GM18867 (cell line): ENCODE results near the gene PARVB.

Source experiments
- ATAC-seq: cut with Tn5 transposase; IDR thresholded peaks from one replicate; pipeline ENCODE4 v1.9.1; 2021; ENCODE audit warnings: mild to moderate bottlenecking, moderate library complexity; ENCODE audit not compliant: unreplicated experiment

PARVB gene, protein sequence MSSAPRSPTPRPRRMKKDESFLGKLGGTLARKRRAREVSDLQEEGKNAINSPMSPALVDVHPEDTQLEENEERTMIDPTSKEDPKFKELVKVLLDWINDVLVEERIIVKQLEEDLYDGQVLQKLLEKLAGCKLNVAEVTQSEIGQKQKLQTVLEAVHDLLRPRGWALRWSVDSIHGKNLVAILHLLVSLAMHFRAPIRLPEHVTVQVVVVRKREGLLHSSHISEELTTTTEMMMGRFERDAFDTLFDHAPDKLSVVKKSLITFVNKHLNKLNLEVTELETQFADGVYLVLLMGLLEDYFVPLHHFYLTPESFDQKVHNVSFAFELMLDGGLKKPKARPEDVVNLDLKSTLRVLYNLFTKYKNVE

GRCh38 chr22:44024288-44024921 is at the start of gene PARVB:
PARVB (plus strand) TSS chr22:44024302; CDS start chr22:44024340, 38 bp downstream.
- ATAC-seq: no peak

GRCh38 chr22:43975041-43975440 is 49.1 kb upstream of the PARVB start:
- no peak for ATAC-seq

- ATAC-seq: no peak
Observed at GRCh38 chr22:43976861-43977795, 47.0 kb upstream of the PARVB start.

DNA sequence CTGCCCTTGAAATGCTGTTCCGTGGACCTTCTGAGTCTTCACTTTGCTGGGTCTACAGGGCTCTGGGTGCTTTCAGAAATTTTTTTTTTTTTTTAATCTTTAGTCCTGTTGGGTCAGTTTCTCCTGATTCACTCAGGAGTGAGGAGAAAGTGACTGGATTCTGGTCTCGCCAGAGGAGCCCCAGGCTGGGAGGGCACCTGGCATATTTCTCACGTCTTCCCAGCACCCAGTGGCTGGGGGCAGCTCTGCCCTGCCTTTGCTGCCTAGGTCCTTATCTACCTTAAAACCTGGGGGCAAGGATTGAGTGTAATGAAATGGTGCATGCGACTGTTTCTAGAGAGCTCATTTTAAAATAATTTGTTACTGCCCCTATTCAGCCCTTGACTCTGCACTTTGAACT is 45.5 kb upstream of the PARVB start:
- ATAC-seq: no peak

DNA sequence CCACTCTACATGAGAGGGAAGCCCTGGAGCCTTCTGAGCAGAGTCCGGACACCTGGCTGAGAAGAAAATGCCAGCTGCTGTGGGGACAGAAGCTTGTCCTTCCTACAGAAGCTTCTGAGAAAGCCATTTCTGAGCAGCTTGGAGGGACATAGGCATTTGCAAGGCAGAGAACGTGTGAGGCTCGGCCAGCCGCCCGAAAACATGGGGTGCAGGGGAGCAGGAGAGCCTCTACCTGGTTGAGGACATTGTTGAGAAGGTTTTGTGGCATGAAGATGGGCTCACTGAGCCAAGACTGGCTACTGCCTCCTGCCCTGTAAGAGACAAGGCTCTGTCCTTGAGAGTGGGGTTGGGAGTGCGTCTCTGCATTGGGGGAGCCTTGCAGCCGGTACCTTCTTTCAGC is 43.5 kb upstream of the PARVB start:
- no peak for ATAC-seq

- ATAC-seq: no peak
Observed at GRCh38 chr22:43980996-43981395, 43.1 kb upstream of the PARVB start.

DNA sequence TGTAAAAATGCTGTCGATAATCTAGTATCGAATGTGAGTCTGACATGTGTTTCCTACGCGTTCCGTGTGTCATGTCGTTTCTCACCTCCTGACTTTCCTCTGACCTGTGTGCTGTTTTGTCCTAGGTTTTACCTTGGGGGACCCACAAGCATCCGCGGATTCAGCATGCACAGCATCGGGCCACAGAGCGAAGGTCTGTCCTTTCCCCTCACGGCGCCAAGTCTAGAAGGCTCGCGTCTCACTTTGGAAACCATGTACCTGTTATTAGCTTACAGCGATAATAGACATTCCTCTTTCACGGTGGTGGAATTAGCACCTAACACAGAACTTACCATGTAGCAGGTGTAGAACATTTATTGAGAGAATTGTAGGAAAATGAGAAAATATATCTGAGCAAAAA is 40.3 kb upstream of the PARVB start:
- no peak for ATAC-seq

DNA sequence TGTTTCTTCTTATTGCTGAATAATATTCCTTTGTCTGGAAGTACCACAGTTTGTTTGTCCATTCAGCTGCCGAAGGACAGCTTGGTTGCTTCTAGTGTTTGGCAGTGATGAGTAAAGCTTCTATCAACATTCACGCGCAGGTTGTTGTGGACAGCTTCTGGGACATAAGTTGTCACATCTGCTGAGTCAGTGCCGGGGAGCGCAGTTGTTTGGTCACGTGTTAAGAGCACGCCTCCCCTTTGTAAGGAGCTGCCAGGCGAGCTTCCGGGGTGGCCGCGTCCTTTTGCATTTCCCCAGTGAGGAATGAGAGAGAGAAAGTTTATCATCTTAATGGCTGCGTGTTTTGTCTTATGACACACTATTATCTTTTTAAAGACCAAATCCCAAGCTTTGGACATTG is 38.6 kb upstream of the PARVB start:
- no peak for ATAC-seq

DNA sequence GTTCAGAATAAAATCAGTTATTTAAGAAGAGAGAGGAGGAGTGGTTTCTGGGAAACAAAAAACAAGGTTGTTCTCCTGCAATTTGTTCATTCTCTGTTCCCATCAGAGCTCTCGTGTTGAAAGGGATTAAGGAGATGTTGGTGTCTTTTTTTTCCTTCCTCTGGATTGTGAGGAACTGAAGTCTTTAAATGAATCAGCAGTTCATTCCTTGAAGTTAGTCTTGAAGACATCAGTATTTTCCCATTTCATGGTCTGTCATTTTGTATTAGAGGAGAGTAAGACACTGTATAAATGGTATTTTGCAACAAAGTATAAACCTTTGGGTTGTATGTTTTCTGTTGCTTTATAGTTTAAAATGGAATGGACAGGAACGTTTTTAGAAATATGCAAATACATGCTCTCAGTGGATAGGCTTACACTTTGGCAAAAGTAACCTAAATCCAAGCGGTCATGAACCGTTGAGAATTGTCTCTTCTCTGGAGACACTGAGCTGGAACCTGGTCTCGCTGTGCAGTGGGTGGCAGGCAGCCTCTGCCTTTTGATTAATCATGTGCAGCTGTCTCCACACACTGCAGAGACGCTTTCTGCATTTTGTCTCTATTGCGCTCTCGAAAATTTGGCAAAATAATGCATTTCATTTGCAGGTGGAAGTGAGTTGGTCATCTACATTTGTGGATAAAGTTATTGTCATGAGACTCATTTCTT is 35.8 kb upstream of the PARVB start:
- no peak for ATAC-seq

- ATAC-seq: no peak
Observed at GRCh38 chr22:43988960-43989359, 35.1 kb upstream of the PARVB start.

DNA sequence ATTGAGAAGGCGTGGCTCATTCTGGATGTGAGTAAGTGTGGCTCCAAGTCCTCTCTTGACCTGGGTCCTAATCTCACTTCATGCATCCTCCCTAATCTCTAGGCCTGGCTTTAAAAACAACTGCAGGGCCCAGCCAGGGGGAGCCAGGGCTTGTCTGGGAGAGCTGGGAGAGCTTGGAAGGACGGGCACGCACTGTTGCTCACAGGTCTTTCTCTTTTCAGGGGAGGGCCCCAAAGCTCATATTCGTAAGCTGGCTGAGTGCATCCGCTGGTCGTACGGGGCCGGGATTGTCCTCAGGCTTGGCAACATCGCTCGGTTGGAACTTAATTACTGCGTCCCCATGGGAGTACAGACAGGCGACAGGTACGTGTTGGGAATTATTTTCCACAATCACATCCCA is 34.1 kb upstream of the PARVB start:
- ATAC-seq: no peak

DNA sequence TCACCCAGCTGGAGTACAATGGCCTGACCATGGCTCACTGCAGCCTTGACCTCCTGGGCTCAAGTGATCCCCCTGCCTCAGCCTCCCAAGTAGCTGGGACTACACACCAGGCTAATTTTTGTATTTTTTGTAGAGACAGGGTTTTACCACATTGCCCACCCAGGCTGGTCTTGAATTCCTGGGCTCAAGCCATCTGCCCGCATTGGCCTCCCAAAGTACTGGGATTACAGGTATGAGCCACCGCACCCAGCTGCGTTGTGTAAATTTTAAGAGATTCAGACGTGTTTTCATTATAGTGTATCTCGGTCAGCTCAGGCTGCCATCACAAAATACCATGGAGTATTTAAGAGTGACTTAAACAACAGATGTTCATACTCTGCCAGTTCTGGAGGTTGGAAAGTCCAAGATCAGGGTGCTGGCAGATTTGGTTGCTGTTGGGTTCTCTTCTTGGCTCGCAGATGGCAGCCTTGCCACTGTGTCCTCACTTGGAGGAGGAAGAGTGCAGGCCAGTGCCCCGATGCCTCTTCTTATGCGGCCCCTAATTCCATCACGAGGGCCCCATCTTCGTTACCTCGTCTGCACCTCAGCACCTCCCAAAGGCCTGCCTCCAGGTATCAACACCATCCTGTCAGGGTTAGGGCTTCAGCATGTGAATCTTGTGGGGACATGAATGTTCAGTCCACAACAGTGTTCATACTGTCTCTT is 32.6 kb upstream of the PARVB start:
- no peak for ATAC-seq

DNA sequence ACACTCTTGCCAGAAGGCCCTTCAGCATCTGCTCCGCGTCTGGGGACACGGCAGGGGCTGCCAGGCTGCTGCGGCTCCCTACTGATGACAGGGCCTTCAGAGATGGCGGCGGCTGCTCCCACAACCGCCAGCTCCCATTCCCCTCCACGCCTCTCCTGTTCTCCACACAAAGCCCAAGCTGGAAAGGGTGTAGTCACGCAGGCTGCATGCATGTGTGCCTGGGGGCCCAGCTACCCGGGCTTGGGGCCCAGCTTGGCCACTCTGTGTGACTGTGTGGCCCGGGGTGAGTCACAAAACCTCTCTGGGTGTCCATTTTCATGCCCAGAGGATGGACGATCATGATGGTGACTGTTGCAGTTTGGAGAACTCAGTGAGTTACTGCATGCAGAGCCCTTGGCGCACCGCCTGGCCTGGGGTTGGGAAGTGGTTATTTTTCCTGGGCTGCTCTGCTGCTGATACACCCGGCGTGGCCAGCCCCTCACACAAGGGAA is 31.7 kb upstream of the PARVB start:
- no peak for ATAC-seq

DNA sequence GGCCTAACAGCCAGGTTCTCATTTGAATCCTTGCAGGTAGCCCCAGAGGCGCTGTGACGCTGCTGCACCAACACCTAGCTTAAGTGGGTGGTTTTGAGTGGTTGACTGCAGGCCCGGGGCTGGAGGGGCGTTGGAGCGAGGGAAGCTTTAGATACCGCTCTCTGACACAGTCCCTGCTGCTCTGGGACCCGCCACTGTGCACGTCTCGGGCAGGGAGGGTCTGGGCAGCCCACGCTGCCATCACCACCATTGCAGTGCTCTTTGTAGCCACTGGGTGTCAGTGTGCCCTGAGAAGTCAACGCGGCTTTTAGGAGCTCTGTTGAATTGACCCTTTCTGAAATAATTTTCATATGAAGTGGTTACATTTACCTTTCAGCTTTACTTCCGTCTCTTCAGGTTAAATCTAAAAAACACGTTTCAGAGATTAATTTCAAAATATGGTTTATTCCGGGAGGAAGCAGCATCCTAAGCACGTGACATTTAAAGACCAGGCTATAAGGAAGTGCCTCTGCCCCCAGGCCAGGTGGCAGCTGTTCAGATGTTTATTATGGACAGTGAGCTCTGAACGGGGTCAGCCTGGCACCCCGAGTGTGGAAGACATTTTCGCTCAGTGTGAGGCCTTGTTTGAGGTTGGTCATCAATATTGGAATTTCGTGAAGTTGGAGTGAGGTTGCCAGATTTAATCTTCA is 30.9 kb upstream of the PARVB start:
- ATAC-seq: no peak

- no peak for ATAC-seq
Observed at GRCh38 chr22:43994006-43994405, 30.1 kb upstream of the PARVB start.

DNA sequence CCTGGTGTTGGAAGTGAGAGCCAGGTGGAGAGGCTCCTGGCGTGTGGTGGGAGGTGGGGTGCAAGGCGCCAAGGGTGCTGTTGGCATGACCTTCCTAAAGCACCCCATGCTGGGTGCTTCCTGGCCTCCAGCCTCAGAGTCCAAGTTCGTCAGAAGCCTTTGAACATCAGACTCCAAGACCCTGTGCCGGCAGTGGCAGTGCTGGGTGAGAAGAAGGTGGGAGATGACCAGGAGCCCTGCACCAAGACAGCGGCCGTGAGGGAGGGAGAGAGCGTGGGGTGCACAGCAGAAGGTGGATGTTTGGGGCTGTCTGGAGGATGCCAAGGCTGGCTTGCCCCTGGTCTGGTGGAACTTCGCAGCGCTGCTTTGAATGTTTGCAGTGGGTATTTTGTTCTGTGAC is 29.7 kb upstream of the PARVB start:
- no peak for ATAC-seq

- ATAC-seq: no peak
Observed at GRCh38 chr22:43995057-43995685, 28.9 kb upstream of the PARVB start.

DNA sequence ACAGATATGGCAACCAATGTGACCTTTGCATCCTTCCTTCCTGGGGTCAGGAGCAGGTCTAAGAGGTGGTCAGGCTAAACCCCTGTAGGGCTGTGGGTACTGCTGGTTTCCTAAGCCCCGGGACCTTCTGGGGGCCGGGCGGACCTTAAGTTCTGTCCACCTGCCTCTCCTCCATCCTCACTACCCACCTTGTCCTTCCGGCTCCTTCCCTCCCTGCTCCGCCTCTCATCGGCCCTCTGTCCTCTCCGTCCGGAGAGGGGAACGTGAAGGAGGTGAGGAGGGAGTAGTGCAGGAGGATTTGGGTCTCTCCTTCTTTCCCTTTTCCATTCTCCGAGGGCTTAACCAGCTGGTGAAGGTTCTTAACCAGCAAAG is 28.3 kb upstream of the PARVB start:
- ATAC-seq: no peak
